ELF-1 (cell line): ENCODE data around the gene CDH23.

Source experiments
- DNase-seq: peaks from one replicate; pipeline ENCODE4 v3.0.0-alpha.2; 2016; ENCODE audit warnings: low read depth, low spot score

The CDH23 gene

DNA sequence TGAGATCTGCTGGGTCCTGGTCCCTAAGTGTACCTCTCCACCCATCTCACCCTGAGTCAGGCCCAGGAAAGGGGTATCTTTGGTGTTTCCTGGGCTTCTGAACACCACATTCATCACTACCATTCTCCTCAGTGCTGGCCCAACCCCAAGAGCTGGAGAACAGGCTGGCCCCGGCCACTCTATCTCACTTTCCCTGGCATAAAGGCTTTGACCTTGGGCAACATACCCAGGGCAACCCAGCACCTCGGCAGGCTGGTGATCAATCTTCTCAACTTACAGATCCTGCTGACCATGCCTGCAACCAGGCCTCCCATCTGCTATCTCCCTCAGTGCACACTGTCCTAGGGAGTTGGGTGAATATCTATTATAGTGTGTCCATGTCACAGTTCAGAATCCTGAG lies 374.5 kb downstream of the CDH23 start:
- no peak for DNase-seq

- no peak for DNase-seq
Observed at GRCh38 chr10:71771821-71772617, 375.3 kb downstream of the CDH23 start.

DNA sequence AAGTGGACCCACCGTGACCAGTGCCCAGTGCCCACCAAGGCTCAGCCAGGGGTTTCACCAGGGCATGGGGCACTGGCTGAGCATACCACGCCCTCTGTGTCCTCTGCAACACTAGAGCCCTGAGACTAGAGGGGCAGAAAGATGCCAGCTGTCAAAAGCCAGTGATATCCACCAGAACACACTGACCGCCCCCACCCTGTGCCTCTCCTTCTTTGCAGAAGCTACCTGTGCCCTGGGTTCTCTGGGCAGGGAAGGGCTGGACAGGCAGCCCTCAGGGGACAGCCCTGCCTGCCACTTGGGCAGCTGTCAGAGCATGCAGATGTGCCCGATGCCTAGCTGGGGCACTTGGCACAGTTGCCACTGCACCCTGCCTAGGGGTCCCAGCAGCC lies 376.1 kb downstream of the CDH23 start:
- DNase-seq: no peak

DNA sequence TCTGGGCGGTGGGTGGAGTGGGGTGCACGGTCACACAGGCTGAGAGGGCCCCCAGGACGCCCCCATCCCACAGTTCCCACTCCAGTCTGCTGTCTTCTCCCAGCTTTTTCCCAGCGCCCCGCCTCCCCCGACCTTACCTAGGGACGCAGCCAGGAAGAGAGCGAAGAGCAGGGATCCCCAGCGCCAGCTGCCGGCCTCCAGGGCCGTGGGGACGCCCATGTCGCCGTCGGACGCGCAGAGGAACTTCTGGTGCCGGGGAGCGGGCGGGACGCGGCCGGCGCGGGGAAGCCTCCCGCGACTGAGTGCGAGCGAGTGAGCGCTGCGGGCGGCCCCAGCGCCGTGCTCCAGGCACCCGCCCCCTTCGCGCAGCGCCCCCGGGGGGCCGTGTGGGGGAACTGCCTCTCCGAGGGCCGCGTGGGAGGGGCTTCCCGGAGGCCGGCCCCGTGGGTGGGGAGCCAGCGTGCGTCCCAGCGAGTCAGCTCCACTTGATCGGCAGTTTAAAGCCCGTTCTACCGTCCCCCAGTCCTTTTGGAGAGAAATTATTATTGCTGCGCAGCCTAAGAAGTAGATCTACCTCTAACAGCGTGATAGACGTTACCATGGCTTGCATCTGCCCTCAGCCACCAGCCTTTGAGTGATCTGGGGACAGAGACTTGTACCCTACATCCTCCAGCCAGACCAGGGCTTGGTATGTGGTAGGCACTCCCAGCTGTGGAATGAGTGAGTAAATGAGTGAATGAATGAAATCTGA lies 376.7 kb downstream of the CDH23 start, which contains the start of gene VSIR:
Gene VSIR, minus strand, starts transcription at position 300 of the 751 bp plus-strand sequence. Its CDS starts 81 bp downstream, at position 219.
- peak; percentile 84 for DNase-seq

- no peak for DNase-seq
Observed at GRCh38 chr10:71774916-71775702, 378.4 kb downstream of the CDH23 start.

GRCh38 chr10:71776481-71776925 lies 379.8 kb downstream of the CDH23 start:
- DNase-seq: no peak

DNA sequence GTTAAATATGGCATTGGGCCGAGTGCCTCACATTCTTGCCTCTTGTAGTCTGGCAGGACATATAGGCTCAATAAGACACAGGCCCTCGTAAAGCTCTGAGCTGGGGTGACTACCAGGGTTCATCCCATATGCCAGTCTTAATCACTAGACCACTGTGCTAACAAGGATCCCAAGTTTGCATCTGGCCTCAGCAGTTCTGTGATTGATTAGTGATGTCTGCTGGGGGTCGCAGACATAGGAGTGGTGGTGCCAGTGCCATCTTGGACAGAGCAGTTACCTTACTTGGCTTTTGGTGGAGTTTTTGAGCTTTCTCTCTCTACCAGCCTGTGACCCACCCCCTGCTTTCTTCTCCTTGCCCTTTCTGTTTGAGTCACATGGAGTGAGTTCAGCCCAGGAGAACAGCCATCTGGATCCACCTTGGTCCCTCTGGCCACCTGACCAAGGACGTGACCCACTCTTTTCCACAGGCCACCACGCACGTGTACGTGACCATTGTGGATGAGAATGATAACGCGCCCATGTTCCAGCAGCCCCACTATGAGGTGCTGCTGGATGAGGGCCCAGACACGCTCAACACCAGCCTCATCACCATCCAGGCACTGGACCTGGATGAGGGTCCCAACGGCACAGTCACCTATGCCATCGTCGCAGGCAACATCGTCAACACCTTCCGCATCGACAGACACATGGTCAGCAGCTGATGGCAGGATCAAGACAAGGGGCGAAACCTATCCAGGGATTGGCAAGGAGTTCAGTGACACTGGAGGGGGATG lies 380.7 kb downstream of the CDH23 start:
- DNase-seq: no peak

DNA sequence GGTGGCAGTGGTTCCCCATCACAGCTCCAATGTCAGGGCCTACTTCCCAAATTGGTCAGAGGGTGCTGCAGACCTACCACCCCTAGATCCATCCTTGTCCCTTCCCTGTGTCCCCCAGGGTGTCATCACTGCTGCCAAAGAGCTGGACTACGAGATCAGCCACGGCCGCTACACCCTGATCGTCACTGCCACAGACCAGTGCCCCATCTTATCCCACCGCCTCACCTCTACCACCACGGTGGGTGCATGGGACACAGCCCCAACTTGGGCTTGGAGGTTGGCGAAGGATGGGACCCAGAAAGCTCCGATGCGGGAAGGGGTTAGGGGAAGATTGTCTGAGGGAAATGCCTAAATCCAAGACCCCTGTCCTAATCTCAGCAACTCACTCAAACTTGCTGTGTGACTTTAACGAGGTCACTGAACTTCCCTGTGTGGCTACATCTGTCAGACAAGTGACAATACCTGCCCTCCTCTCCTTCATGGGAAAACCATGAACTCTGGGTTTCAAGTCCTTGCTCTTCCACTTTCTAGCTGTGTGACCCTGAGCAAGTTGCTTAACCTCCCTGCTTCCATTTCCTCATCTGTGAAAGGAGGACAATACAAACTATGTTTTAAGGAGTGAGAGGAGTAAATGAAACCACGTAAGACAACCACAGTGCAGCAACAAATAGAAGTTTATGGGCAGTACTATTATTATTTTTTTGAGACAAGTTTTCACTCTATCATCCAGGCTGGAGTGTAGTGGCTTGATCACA lies 381.5 kb downstream of the CDH23 start:
- DNase-seq: no peak

DNA sequence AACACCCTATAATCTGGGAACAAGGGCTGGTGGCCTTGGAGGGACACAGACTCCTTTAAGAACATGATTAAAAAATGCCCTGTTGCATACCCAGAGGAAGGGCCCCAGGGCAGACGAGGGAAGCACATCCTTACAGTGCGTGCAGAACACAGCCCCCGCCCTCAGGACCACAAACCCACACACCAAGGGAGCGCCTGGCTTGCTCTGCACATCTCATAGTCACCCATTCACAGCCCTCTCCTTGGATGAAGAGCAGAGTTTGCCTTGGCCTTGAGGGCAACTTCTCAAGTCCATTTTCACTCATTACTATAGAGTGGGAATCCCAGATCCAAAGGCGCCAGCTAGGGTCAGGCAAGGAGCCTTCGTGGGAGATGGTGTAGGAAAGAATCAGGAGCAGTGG lies 382.9 kb downstream of the CDH23 start:
- DNase-seq: no peak

DNA sequence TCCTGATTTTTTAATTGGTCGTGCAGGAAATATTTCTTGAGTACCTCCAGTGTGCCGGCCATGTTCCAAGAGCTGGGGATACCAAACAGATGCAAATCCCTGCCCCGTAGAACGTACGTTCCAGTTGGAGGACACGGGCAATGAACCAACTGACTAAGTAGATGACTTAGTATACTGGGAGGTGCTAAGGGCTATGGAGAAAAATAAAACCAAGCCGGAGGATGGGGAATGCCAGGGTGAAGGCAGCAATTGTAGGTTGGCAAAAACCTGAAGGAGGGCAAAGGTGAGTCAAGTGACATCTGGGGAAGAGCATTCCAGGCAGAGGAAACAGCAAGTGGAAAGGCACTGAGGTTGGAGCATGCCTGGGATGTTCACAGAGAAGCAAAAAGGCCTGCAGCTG lies 383.4 kb downstream of the CDH23 start:
- no peak for DNase-seq

- no peak for DNase-seq
Observed at GRCh38 chr10:71780719-71781118, 384.0 kb downstream of the CDH23 start.

GRCh38 chr10:71782221-71782916 lies 385.6 kb downstream of the CDH23 start:
- DNase-seq: no peak

DNA sequence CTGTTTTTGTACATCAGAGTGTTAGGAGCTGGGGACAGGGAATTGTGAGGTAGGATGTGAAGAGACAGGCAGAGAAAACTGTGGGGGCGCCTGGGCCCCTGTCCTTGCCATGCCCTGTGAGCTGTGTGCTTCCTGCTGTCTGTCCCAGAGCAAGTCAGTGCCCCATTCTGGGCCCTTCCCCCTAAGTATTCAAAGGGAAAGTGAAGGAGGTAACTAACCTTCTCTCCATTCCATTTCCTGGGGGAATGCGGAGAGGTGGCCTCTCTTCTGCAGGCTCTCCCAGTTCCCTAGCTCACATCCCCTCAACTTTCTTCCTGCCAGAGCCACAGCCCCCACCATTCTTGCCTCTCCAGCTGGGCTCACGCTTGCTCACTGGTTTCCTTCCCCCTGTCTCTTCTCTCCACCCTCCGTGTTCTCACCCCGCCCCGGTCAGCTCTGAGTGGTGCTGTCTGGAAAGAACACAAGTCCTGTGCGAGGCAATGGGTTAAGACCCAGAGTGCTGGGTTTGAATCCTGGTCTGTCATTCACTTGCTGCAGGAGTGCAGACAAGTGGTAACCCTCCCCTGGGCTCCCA lies 386.3 kb downstream of the CDH23 start:
- DNase-seq: no peak

- no peak for DNase-seq
Observed at GRCh38 chr10:71783917-71784678, 387.4 kb downstream of the CDH23 start.

- no peak for DNase-seq
Observed at GRCh38 chr10:71784679-71785272, 388.1 kb downstream of the CDH23 start.

GRCh38 chr10:71788954-71789353 lies 392.2 kb downstream of the CDH23 start:
- no peak for DNase-seq

GRCh38 chr10:71789871-71790270 lies 393.2 kb downstream of the CDH23 start:
- no peak for DNase-seq

DNA sequence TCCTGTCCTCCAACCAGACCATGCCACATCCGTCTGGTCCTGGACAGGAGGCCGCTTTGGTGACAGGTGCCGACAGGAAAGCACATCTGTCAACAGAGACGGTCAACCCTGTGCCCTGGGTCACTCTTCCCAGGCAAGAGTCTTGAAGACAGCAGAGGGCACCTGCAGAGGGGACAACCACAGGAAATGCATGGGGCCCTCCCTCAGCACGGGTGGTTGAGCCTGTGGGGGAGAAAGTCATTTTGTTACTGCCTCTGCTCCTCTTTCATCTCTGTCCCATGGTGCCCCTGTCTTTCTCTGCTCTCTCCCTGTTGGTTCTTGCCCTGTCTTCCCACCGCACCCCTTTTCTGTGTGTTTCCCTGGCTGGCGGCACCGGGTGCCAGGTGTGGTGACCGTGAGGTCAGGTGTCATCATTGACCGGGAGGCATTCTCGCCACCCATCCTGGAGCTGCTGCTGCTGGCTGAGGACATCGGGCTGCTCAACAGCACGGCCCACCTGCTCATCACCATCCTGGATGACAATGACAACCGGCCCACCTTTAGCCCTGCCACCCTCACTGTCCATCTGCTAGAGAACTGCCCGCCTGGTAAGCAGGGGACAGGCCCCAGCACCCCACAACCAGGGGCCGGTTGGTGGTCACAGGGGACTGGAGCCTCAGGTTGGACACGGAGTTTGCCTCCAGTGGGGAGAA lies 394.2 kb downstream of the CDH23 start:
- no peak for DNase-seq
